ENCODE data around the gene KCNE4. TPM values are rescaled to one million over a fixed set of nuclear protein-coding genes. Genes with fewer than 3 reads are reported as not detected.
A peak's percentile ranks its signal among the peaks of the same experiment; 100 is the strongest.

The KCNE4 gene
- total and polyA plus RNA-seq, 8 donors, result 0.75 to 25.2 (median 2.2) TPM

GRCh38 chr2:223099561-223099960 is 47.6 kb downstream of the KCNE4 start:
- H3K27me3 ChIP-seq, result no peaks in the 10 kb centered on the region
- peaks cover 8 to 17% (median 14%) of the 10 kb centered on the region in 3 donors for H3K4me1 ChIP-seq
- TF ChIP-seq CTCF (IDR thresholded peaks at IDR 0.05), result no peak
- H3K9me3 ChIP-seq, result no peaks in the 10 kb centered on the region
- no peak overlapping the region for H3K4me3 ChIP-seq
- no peaks in the 10 kb centered on the region for H3K36me3 ChIP-seq
- intact Hi-C loops (cut with DNase I), result no loop called here
- FAIRE-seq (no peak), ATAC-seq (peak in 3 of 4 donors; percentile 10 to 40 (median 37)), DNase-seq (no peak)
- WGBS, 2 donors, result 44 to 75% methylated on average over 3 of the region's 3 CpGs
- H3K27ac ChIP-seq, result peak overlapping the region in 2 of 4 donors; percentile 24 to 43

- intact Hi-C loops (cut with DNase I), result loop anchor here in 1 of 3 donors (10.0 kb wide), 1 partner anchor 125 kb away; no protein-coding TSS in a partner anchor
- H3K27ac ChIP-seq, result peak overlapping the region in 3 of 4 donors; percentile 17 to 43 (median 24)
- WGBS, 2 donors, result 34 to 38% methylated on average over 4 of the region's 4 CpGs
Observed at GRCh38 chr2:223100061-223100511, 48.1 kb downstream of the KCNE4 start.

GRCh38 chr2:223101340-223102039 is 49.5 kb downstream of the KCNE4 start:
- DNase-seq, result peak in 4 of 6 donors; percentile 22 to 74 (median 36)
- TF ChIP-seq CTCF (IDR thresholded peaks at IDR 0.05), result peak in 3 of 4 donors; percentile 24 to 30 (median 25)
- Histone ChIP-seq H3K27me3 (no peaks in the 10 kb centered on the region), H3K27ac (no peak overlapping the region), H3K4me3 (no peak overlapping the region), H3K4me1 (peaks cover 8 to 17% (median 14%) of the 10 kb centered on the region in 3 donors), H3K36me3 (no peaks in the 10 kb centered on the region), H3K9me3 (no peaks in the 10 kb centered on the region)
- 46 to 47% methylated on average over 4 of the region's 4 CpGs for WGBS, 2 donors
- FAIRE-seq, result no peak
- peak; percentile 78 to 83 (median 82) for ATAC-seq
- intact Hi-C loops (cut with DNase I), result loop anchor here in 1 of 3 donors (10.0 kb wide), 1 partner anchor 127 kb away; no protein-coding TSS in a partner anchor

More at GRCh38 chr2:223100061-223100511, 48.1 kb downstream of the KCNE4 start:
- TF ChIP-seq CTCF (IDR thresholded peaks at IDR 0.05), result no peak
- Histone ChIP-seq H3K27me3 (no peaks in the 10 kb centered on the region), H3K4me1 (peaks cover 8 to 17% (median 14%) of the 10 kb centered on the region in 3 donors), H3K36me3 (no peaks in the 10 kb centered on the region), H3K9me3 (no peaks in the 10 kb centered on the region), H3K4me3 (no peak overlapping the region)
- no peak for FAIRE-seq
- DNase-seq, result peak in 4 of 6 donors; percentile 20 to 57 (median 33)
- ATAC-seq, result peak; percentile 68 to 79 (median 76)

DNA sequence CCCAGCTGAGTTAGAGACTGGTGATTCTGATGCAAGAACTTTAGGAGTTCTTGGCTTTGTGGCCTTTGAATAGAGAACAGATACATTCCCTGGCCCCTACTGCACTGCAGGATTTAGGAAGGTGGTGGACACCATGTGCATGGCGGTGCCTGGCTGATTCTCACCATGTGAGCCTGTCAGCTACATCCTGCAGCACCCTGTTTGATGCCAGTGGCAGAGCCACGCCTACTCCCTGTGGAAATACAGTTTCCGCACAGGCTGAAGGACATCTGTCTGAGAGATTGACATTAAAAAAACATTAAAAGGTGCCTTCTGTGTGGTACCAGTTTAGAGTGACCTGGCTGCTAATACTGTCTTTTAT is 50.0 kb downstream of the KCNE4 start:
- Histone ChIP-seq H3K4me1 (peaks cover 8 to 17% (median 14%) of the 10 kb centered on the region in 3 donors), H3K4me3 (no peak overlapping the region), H3K9me3 (no peaks in the 10 kb centered on the region), H3K36me3 (no peaks in the 10 kb centered on the region), H3K27me3 (no peaks in the 10 kb centered on the region), H3K27ac (no peak overlapping the region)
- FAIRE-seq (no peak), ATAC-seq (peak in 2 of 4 donors; percentile 4 to 14), DNase-seq (no peak)
- 62 to 68% methylated on average over 3 of the region's 3 CpGs for WGBS, 2 donors
- intact Hi-C loops (cut with DNase I), result loop anchor here in 1 of 3 donors (10.0 kb wide), 1 partner anchor 127 kb away; no protein-coding TSS in a partner anchor
- no peak for TF ChIP-seq CTCF (IDR thresholded peaks at IDR 0.05)
